H9 (cell line): ENCODE data around the gene GABRB1. TPM values are rescaled to one million over a fixed set of nuclear protein-coding genes. Genes with fewer than 3 reads are reported as not detected.

ENCODE experiments used
- DNase-seq: peaks from one replicate; pipeline ENCODE4 v3.0.0-alpha.2; 2017
- H2AFZ ChIP-seq: one replicate; pipeline ENCODE4 v1.6.1; 2013; ENCODE audit warnings: mild to moderate bottlenecking, low read length, control low read depth, moderate library complexity
- H2AK5ac ChIP-seq: 2 replicates; pipeline ENCODE4 v1.6.1; 2013; ENCODE audit warnings: low read length, control low read depth, mixed read lengths; ENCODE audit not compliant: insufficient read length
- H2BK120ac ChIP-seq: one replicate; pipeline ENCODE4 v1.6.1; 2013; ENCODE audit warnings: low read depth, mild to moderate bottlenecking, low read length, control low read depth, inconsistent platforms; ENCODE audit not compliant: poor library complexity, severe bottlenecking
- H2BK12ac ChIP-seq: 2 replicates; pipeline ENCODE4 v1.6.1; 2013; ENCODE audit warnings: low read length, control low read depth, mixed read lengths, low read depth; ENCODE audit not compliant: insufficient read length
- H2BK15ac ChIP-seq: 2 replicates; pipeline ENCODE4 v1.6.1; 2013; ENCODE audit warnings: low read depth, low read length, control low read depth
- H2BK20ac ChIP-seq: one replicate; pipeline ENCODE4 v1.6.1; 2013; ENCODE audit warnings: low read depth, mild to moderate bottlenecking, low read length, control low read depth, inconsistent platforms; ENCODE audit not compliant: poor library complexity, severe bottlenecking
- H2BK5ac ChIP-seq: 2 replicates; pipeline ENCODE4 v1.6.1; 2013; ENCODE audit warnings: low read length, control low read depth, mixed read lengths; ENCODE audit not compliant: insufficient read length
- H3K14ac ChIP-seq: 2 replicates; pipeline ENCODE4 v1.6.1; 2013; ENCODE audit warnings: low read length, control low read depth; ENCODE audit not compliant: insufficient read depth
- H3K18ac ChIP-seq: 2 replicates; pipeline ENCODE4 v1.6.1; 2013; ENCODE audit warnings: low read depth, mild to moderate bottlenecking, mixed read lengths, low read length, control low read depth; ENCODE audit not compliant: insufficient read length
- H3K23ac ChIP-seq: 2 replicates; pipeline ENCODE4 v1.6.1; 2013; ENCODE audit warnings: low read length, control low read depth, mixed read lengths, low read depth; ENCODE audit not compliant: insufficient read length
- H3K23me2 ChIP-seq: 2 replicates; pipeline ENCODE4 v1.6.1; 2013; ENCODE audit warnings: low read depth, mild to moderate bottlenecking, mixed read lengths, low read length, control low read depth; ENCODE audit not compliant: insufficient read length, poor library complexity, severe bottlenecking
- H3K27ac ChIP-seq: 2 replicates; pipeline ENCODE4 v1.5.1; 2013; ENCODE audit warnings: low read length, control low read depth, mixed read lengths, low read depth; ENCODE audit not compliant: insufficient read length
- H3K27me3 ChIP-seq: 2 replicates; pipeline ENCODE4 v1.6.1; 2013; ENCODE audit warnings: low read length, control low read depth, inconsistent platforms; ENCODE audit not compliant: insufficient read depth
- H3K4ac ChIP-seq: 2 replicates; pipeline ENCODE4 v1.6.1; 2013; ENCODE audit warnings: low read depth, mild to moderate bottlenecking, control low read depth, inconsistent platforms, low read length, moderate library complexity
- H3K4me1 ChIP-seq: 2 replicates; pipeline ENCODE4 v1.6.1; 2013; ENCODE audit warnings: low read length, control low read depth, inconsistent platforms; ENCODE audit not compliant: insufficient read depth
- H3K4me2 ChIP-seq: 2 replicates; pipeline ENCODE4 v1.6.1; 2013; ENCODE audit warnings: low read length, control low read depth, mixed read lengths; ENCODE audit not compliant: insufficient read length, insufficient read depth
- H3K56ac ChIP-seq: 2 replicates; pipeline ENCODE4 v1.6.1; 2013; ENCODE audit warnings: low read depth, mild to moderate bottlenecking, mixed read lengths, low read length, control low read depth; ENCODE audit not compliant: insufficient read length
- H3K79me1 ChIP-seq: 2 replicates; pipeline ENCODE4 v1.6.1; 2013; ENCODE audit warnings: low read depth, mild to moderate bottlenecking, moderate library complexity, low read length, control low read depth, inconsistent platforms; ENCODE audit not compliant: insufficient read depth, poor library complexity, severe bottlenecking
- H3K79me2 ChIP-seq: 2 replicates; pipeline ENCODE4 v1.6.1; 2013; ENCODE audit warnings: low read length, control low read depth, inconsistent platforms; ENCODE audit not compliant: insufficient read depth
- H3K9ac ChIP-seq: 2 replicates; pipeline ENCODE4 v1.6.1; 2013; ENCODE audit warnings: low read length, control low read depth, mixed read lengths; ENCODE audit not compliant: insufficient read length; ENCODE audit errors: extremely low read depth
- H3K9me3 ChIP-seq: one replicate; pipeline ENCODE4 v1.6.1; 2013; ENCODE audit warnings: low read depth, low read length, inconsistent platforms; ENCODE audit not compliant: control insufficient read depth
- H3T11ph ChIP-seq: one replicate; pipeline ENCODE4 v1.6.1; 2013; ENCODE audit warnings: mild to moderate bottlenecking, low read length, control low read depth, inconsistent platforms
- H4K20me1 ChIP-seq: one replicate; pipeline ENCODE4 v1.6.1; 2013; ENCODE audit not compliant: control insufficient read depth, insufficient read length, insufficient read depth
- H4K5ac ChIP-seq: 2 replicates; pipeline ENCODE4 v1.6.1; 2013; ENCODE audit warnings: low read depth, mild to moderate bottlenecking, mixed read lengths, low read length, control low read depth; ENCODE audit not compliant: insufficient read length
- H4K8ac ChIP-seq: replicated peaks from 2 replicates; pipeline ENCODE4 v1.6.1; 2013; ENCODE audit warnings: low read length, control low read depth, mixed read lengths, low read depth; ENCODE audit not compliant: insufficient read length
- H4K91ac ChIP-seq: 2 replicates; pipeline ENCODE4 v1.6.1; 2013; ENCODE audit warnings: low read depth, mild to moderate bottlenecking, moderate library complexity, mixed read lengths, low read length, control low read depth; ENCODE audit not compliant: insufficient read length
- H3K27ac Mint-ChIP-seq, 3 experiments: 2 replicates in 2 of 3; 3 replicates in 1 of 3; pipeline ENCODE4 v1.8.0; 2020 to 2021; ENCODE audit warnings: mixed read lengths in 3 of 3, mild to moderate bottlenecking in 1 of 3, moderate library complexity in 1 of 3
- H3K27me3 Mint-ChIP-seq: 2 replicates; pipeline ENCODE4 v1.8.0; 2021; ENCODE audit warnings: low read depth, mild to moderate bottlenecking, moderate library complexity, mixed read lengths
- H3K36me3 Mint-ChIP-seq, 3 experiments: 2 replicates in 2 of 3; 3 replicates in 1 of 3; pipeline ENCODE4 v1.8.0; 2020 to 2021; ENCODE audit warnings: low read depth in 3 of 3, mixed read lengths in 3 of 3; ENCODE audit not compliant: insufficient read depth in 1 of 3
- H3K4me1 Mint-ChIP-seq, 2 experiments: 2 replicates each; pipeline ENCODE4 v1.8.0; 2020; ENCODE audit warnings: mixed read lengths in 2 of 2
- H3K4me3 Mint-ChIP-seq, 2 experiments: 2 replicates in 1 of 2; 3 replicates in 1 of 2; pipeline ENCODE4 v1.8.0; 2020 to 2021; ENCODE audit warnings: mild to moderate bottlenecking in 2 of 2, mixed read lengths in 2 of 2, moderate library complexity in 1 of 2
- H3K9me3 Mint-ChIP-seq, 2 experiments: 2 replicates in 1 of 2; 3 replicates in 1 of 2; pipeline ENCODE4 v1.8.0; 2020; ENCODE audit warnings: mild to moderate bottlenecking in 2 of 2, mixed read lengths in 2 of 2, moderate library complexity in 1 of 2
- CTCF ChIP-seq: fragments of 200-600 bp; sonication (generic); conservative IDR thresholded peaks from 3 replicates; pipeline ENCODE4 v1.8.0; 2021; ENCODE audit warnings: antibody characterized with exemption, mild to moderate bottlenecking
- total RNA-seq: library from RNA; stranded (reverse); gene quantifications from 2 replicates; pipeline ENCODE4 v1.2.1, GENCODE V29; 2021

The GABRB1 gene
- total RNA-seq, 1 experiment from 2014 or later: 0.39 TPM

GRCh38 chr4:47074816-47075215, 43.4 kb downstream of the GABRB1 start:
- Histone ChIP-seq H3K9ac (no peak overlapping the region), H3K4me2 (no peak overlapping the region), H3K27me3 (no peaks in the 10 kb centered on the region), H4K5ac (no peak overlapping the region), H3K4ac (no peak overlapping the region), H4K91ac (no peak overlapping the region), H3K56ac (no peak overlapping the region), H3K23me2 (no peaks in the 10 kb centered on the region), H3T11ph (no peak overlapping the region), H3K27ac (no peak overlapping the region), H3K79me1 (no peaks in the 10 kb centered on the region), H3K79me2 (no peaks in the 10 kb centered on the region), H3K23ac (no peak overlapping the region), H3K9me3 (no peaks in the 10 kb centered on the region), H4K20me1 (no peaks in the 10 kb centered on the region), H2BK12ac (no peak overlapping the region), H2BK120ac (no peak overlapping the region), H3K14ac (no peak overlapping the region), H2BK15ac (no peak overlapping the region), H3K4me1 (peaks cover 5% of the 10 kb centered on the region; the same call in 1 of the 2 replicates), H2AK5ac (no peak overlapping the region), H2BK20ac (no peak overlapping the region), H3K18ac (no peak overlapping the region), H2AFZ (no peak overlapping the region), H2BK5ac (no peak overlapping the region), H4K8ac (no peak overlapping the region)
- Mint-ChIP-seq H3K4me3 (no peak overlapping the region), H3K27ac (no peak overlapping the region), H3K9me3 (no peaks in the 10 kb centered on the region), H3K27me3 (no peaks in the 10 kb centered on the region), H3K4me1 (peaks cover 15 to 17% of the 10 kb centered on the region in 2 experiments), H3K36me3 (no peaks in the 10 kb centered on the region; a peak in 1 of 7 replicates)
- DNase-seq: no peak
- no peak for TF ChIP-seq CTCF
